Left lobe of liver (tissue), 2 donors: ENCODE measurements around the gene ROBO1. TPM values are rescaled to one million over a fixed set of nuclear protein-coding genes. Genes with fewer than 3 reads are reported as not detected.
"Not testable (repeated sequence)": the region's sequence is repeated elsewhere in the genome, so short reads cannot be mapped to it uniquely, and the experiment has no call there.

Experiments used
- ATAC-seq: fragments of 200-7000 bp; cut with Tn5 transposase; one replicate; pipeline ENCODE4 v1.9.1; 2020; ENCODE audit warnings: mild to moderate bottlenecking, moderate library complexity
- DNase-seq: peaks from one replicate; pipeline ENCODE4 v3.0.0-alpha.2; 2020; ENCODE audit warnings: low spot score
- total RNA-seq: library from RNA; stranded (reverse); gene quantifications from one replicate; pipeline ENCODE4 v1.2.1, GENCODE V29; 2021
- donor health status: DM: no; HTN: no; CAD: no; lungs with moderate emphysema.
- donor health status: DM: no; HTN: yes; CAD: no.

Gene ROBO1
- total RNA-seq, 1 donor from 2014 or later: 3.1 TPM

GRCh38 chr3:78785004-78785403 is 982.8 kb downstream of the ROBO1 start:
- no peak for DNase-seq
- no peak for ATAC-seq

- ATAC-seq: no peak
- no peak for DNase-seq
Observed at GRCh38 chr3:78781351-78781750, 986.4 kb downstream of the ROBO1 start.

GRCh38 chr3:78765671-78766485 is 1001.9 kb downstream of the ROBO1 start:
- DNase-seq (no peak), ATAC-seq (no peak)

GRCh38 chr3:78764634-78765033 is 1003.2 kb downstream of the ROBO1 start:
- DNase-seq (no peak), ATAC-seq (no peak)

GRCh38 chr3:78762121-78762520 is 1005.7 kb downstream of the ROBO1 start:
- ATAC-seq (no peak), DNase-seq (no peak)

- ATAC-seq (no peak), DNase-seq (no peak)
Observed at GRCh38 chr3:78761126-78761525, 1006.7 kb downstream of the ROBO1 start.

GRCh38 chr3:78757731-78758130 is 1010.1 kb downstream of the ROBO1 start:
- ATAC-seq: no peak
- no peak for DNase-seq

GRCh38 chr3:78754066-78754743 is 1013.6 kb downstream of the ROBO1 start:
- DNase-seq: no peak
- ATAC-seq: no peak

GRCh38 chr3:78751266-78751665 is 1016.5 kb downstream of the ROBO1 start:
- ATAC-seq: no peak
- DNase-seq: no peak

- ATAC-seq, DNase-seq: not testable (repeated sequence)
Observed at GRCh38 chr3:78750291-78750690, 1017.5 kb downstream of the ROBO1 start.

- DNase-seq (no peak), ATAC-seq (no peak)
Observed at GRCh38 chr3:78749056-78749455, 1018.7 kb downstream of the ROBO1 start.

- DNase-seq (no peak), ATAC-seq (no peak)
Observed at GRCh38 chr3:78745847-78746246, 1022.0 kb downstream of the ROBO1 start.

GRCh38 chr3:78742491-78742890 is 1025.3 kb downstream of the ROBO1 start:
- ATAC-seq (no peak), DNase-seq (no peak)

- ATAC-seq (no peak), DNase-seq (no peak)
Observed at GRCh38 chr3:78742041-78742440, 1025.8 kb downstream of the ROBO1 start.

GRCh38 chr3:78741066-78741645 is 1026.6 kb downstream of the ROBO1 start:
- ATAC-seq (no peak), DNase-seq (no peak)

GRCh38 chr3:78738833-78739232 is 1029.0 kb downstream of the ROBO1 start:
- ATAC-seq: no peak
- DNase-seq: no peak

GRCh38 chr3:78737988-78738387 is 1029.8 kb downstream of the ROBO1 start:
- ATAC-seq (no peak), DNase-seq (no peak)

- no peak for DNase-seq
- no peak for ATAC-seq
Observed at GRCh38 chr3:78736863-78737262, 1030.9 kb downstream of the ROBO1 start.

GRCh38 chr3:78734048-78734637 is 1033.7 kb downstream of the ROBO1 start:
- ATAC-seq (no peak), DNase-seq (no peak)

GRCh38 chr3:78732893-78733292 is 1034.9 kb downstream of the ROBO1 start:
- no peak for ATAC-seq
- DNase-seq: no peak

- no peak for DNase-seq
- no peak for ATAC-seq
Observed at GRCh38 chr3:78732471-78732870, 1035.3 kb downstream of the ROBO1 start.

- DNase-seq: no peak
- ATAC-seq: no peak
Observed at GRCh38 chr3:78729946-78730345, 1037.9 kb downstream of the ROBO1 start.
